ENCODE results near the gene SPAG7.
A peak's percentile ranks its signal among the peaks of the same experiment; 100 is the strongest.

The SPAG7 gene, protein sequence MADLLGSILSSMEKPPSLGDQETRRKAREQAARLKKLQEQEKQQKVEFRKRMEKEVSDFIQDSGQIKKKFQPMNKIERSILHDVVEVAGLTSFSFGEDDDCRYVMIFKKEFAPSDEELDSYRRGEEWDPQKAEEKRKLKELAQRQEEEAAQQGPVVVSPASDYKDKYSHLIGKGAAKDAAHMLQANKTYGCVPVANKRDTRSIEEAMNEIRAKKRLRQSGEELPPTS

DNA sequence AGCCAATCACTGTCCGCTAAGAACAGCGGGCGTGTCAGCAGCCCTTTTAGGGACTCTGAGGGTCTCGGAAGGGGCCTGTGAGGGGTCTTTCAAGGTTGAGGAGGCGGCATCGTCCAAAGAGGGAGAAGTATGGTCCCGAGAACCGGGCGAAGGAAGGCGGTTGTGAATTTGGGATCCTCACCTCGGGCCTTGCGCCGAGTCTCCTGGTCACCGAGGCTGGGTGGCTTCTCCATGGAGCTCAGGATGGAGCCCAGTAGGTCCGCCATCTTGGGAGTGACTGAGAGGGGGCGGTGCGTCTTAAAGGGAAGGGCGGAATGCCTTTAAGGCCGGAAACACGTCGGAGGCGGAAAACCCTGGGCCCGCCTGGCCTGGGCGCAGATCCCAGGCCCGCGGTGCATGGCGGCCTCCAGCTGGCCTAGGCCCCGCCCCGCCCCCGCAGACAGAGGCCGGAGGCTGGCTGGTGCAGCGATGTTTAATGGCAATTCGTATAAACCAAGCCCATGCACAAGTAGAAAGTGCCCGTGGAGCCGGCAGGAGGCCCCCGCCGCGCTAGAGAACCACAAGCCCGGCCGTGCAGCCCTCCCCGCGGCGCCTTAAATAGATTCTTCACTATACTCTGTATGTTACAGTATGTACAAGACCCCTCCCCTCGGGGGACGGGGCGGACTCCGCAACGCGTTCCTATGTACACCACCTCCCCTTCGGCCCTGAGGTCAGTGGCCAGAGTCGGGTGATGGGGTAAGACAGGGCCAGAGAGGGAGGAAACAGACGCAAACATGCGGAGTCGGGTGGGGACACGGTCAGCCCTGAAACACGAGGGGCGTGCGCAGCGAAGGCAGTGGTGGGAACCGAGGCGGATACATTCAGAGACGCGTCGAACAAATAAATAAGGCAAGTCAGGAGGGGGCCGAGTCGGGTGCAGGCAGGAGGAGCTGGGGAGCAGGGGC is at the start of gene SPAG7:
TSS of gene SPAG7 (minus strand) at position 279 of the 947 bp plus-strand sequence. CDS start at position 266, 13 bp downstream.
- DNase-seq = peak; percentile 97

DNA sequence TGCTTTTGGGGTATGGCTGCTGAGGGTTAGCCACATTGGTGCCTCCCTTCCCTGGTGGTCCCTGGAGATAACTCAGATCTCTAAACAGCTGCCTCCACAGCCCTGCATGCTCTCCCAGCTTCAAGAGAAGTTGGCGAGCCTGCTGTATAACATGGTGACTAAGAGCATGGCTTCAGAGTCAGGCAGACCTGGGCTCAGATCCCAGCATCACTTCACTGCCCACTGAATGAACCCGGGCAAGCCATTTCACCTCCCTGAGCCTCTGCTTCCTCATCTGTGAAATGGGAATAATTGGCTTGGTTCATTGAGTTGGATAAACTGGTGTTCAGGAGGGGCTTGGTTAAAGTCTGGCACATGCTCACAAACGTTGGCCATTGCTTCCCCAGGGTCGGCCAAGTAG is 46.7 kb upstream of the SPAG7 start:
- DNase-seq = no peak

DNA sequence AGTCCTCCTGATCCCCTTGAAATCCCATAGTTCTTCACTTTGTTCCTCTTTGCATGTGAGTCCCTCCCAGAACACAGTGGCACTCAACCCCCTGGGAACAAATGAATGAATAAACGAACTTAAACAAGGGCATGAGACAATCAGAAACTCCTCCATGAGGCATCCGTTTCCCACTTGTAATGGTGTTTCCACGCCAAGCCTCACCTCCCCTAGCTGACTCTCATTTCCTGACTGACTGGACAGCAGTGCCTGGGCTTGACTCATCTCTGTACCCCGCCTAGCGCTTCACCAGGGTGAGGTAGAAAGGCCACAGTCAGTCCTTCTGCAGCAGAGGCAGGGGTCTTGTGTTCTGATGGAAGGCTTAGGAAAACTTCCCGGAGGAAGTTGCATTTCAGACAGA is 44.3 kb upstream of the SPAG7 start:
- DNase-seq = no peak

DNA sequence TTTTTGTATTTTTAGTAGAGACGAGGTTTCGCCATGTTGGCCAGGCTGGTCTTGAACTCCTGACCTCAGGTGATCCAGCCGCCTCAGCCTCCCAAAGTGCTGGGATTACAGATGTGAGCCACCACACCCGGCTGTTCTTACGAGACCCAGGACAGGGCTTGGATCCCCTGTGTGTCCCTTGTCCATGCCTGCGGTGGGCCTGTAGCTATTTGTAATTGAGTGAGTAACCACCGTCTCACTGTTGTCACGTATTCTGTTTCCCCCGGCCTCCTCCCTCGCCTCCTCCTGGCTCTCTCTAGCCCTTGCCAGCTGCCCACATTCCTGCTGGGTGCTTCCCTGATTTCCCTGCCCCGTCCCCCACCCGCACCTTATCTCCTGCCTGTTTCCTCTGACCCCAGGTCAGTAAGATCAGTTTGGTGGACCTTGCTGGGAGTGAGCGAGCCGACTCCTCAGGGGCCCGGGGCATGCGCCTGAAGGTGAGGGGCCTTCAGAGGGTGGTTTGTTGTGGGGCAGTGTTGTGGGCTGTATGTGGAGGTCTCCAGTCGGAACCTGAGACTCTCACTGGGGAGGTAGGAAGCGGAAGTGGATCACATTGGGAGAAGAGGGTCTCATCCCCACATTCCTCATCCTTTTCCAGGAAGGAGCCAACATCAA is 35.7 kb upstream of the SPAG7 start:
- DNase-seq = no peak

DNA sequence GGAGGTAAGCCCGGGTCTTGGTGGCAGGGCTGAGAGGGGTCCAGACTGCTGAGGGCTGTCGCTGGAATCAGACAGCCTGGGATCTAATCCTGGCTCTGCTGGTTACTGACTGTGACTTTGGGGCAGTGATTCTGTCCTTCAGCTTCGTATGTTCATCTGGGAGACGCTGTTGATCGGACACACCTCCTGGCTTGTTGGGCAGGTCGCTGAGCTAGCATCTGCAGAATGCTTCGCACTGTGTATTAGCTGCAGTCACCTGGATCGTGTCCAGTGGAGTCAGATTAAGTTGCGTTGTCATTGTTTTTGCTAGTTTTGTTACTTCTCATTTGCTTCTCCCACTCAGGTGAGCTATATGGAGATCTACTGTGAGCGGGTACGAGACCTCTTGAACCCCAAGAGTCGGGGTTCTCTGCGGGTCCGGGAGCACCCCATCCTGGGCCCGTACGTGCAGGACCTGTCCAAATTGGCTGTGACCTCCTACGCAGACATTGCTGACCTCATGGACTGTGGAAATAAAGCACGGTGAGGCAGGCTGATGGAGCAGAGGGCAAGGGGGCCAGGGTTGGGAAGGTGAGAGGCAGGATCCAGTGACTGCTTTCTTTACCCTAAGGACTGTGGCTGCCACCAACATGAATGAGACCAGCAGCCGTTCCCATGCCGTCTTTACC is 34.6 kb upstream of the SPAG7 start:
- no peak for DNase-seq

DNA sequence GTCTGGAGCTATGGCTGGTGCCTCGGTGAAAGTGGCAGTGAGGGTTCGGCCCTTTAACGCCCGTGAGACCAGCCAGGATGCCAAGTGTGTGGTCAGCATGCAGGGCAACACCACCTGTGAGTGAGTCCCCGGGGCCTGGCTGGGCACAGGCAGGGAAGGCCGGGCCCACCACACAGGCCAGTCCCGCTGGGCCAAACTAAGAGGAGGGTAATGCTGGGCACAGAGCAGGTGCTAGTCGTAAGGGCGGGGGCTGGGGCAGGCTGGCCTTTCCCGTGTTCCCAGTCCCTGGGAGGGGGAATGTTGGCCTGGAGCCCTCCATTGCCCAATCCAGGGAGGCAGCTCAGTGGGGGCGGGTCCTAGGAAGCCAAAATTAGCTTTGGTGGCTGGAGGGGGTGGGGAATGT is 32.6 kb upstream of the SPAG7 start:
- no peak for DNase-seq

DNA sequence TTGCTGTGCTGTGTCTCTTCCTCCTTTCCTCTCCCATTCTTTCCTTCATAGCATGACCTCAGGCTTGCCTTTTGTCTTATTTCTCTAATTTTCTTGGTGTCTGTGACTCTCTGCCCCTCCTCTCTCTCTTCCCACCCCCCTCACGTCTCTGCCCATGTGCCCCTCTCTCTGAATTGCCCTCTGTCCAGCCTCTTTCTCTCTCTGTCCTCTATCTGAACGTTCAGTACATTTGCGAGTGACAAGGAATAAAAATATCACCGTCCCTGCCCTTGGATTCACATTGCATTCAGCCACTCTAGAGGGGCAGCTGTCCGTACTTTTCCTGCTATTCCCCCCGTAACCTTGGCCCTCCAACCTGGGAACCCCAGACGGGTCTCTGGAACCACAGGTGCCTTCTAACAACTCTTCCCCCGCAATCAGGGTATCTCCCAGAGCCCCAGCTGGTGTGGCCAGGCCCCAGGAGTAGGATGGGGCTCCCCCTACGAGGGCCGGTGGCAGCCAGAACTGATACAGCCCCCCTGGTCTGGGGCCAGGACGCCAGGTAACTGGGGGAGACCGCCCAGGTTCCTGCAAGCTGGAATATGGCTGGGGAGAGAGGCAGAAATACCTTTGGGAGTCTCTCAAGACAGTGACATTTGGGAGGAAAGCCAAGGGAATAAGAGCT is 31.9 kb upstream of the SPAG7 start:
- DNase-seq = no peak

DNA sequence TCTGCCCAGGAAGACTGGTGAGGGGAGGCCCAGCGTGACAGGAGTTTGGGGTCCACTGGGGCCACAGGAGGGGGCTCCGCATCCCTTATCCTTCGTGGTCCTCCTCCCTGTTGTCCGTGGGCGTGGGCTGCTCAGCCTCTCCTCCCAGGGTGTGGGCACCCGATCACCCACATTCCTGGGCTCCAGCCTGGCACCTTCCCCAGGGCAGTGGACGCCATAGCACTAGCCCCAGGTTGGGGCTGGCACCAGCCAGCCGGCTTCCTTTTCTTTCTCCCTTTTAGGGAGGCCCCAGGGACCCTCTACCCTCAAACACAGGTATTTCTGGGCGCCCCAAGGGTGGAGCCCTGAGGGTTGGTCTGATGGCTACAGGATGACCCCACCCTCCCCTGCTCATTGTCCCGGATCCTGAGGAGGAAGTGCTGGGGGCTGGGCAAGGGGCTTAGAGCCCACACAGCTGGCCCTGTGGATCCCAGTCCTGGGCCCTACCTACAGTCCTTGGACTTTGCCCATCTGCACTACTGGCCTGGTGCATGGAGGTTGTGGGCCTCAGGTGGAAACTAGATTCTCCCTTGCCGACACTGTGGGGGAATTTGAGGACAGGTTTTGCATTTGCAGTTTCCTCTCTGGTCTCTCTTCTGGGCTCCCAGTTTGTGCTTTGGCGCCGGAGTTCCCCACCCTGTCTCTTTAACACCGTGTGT is 31.3 kb upstream of the SPAG7 start:
- DNase-seq = no peak

DNA sequence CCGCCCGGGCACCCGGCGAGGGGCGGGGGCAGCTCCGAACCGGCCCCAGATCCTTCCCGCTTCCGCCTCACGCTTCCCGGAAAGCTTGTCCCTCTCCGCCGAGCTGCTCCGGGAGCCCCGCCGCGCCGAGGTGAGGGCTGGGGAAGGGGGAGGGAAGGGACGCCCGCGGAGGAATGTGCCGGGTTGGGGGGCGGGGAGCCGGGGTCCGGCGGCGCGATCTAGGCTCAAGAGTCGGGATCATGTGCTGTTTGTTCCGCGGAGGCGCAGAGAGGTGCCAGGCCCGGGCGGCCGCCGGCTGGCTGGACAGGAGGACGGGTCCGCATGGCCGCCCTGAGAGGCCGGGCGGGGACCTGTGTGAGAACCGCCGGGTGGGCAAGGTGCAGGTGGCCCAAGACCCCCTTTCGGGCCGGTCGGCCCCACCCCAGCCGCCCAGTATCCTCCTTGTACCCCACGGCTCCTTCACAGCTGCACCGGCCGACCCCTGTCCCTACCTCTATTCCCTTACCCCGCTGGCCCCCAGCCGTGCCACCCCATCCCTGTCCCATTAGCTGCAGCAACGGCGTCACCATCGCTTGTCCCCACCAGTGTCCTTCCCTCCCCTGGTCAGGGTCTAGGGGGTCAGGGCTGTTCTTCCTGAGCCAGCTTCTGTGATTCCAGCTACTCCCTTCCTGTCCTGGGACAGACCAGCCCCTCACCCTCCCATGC is 30.6 kb upstream of the SPAG7 start:
- DNase-seq = no peak

DNA sequence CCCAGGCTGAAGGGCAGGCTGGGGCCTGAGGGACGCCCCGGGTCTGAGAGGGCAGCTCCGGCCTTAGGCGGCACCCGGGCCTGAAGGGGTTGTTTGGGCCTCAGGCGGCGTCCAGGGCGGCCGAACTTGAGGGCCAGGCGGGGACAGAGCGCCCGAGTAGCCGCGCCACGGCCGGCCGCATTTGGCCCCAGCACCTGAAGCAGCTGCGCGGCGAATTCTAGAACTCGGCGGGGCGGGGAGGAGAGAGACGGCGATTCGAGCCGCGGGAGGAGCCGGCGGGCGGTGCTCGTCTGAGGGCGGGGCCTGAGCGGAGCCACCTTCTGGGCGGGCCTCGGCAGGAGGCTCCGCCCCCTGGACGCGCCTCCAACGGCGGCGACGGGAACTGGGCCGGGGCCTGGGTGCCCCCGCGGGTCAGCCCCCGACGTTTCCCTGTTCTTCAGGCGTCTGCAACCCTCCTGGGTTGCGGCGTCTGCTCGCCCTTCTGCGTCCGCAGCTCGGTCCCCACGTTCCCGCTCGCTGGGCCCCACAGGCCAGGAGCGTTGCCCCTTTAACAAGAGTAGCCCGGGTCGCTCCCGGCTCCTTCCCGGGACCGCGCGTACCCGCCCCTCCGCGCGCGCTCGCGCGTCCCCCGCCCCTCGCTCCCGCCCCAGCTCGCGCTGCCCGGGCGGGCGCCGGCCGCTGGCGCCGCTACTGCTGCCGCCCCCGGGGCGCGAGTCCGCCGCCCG is 29.8 kb upstream of the SPAG7 start, which contains the start of the genes INCA1 and KIF1C:
TSS of gene INCA1 (minus strand) at position 221 of the 725 bp plus-strand sequence. CDS start 3,085 bp downstream, outside the sequence.
TSS of gene KIF1C (plus strand) at position 649 of the 725 bp plus-strand sequence. CDS start 2,297 bp downstream, outside the sequence.
- peak; percentile 83 for DNase-seq

DNA sequence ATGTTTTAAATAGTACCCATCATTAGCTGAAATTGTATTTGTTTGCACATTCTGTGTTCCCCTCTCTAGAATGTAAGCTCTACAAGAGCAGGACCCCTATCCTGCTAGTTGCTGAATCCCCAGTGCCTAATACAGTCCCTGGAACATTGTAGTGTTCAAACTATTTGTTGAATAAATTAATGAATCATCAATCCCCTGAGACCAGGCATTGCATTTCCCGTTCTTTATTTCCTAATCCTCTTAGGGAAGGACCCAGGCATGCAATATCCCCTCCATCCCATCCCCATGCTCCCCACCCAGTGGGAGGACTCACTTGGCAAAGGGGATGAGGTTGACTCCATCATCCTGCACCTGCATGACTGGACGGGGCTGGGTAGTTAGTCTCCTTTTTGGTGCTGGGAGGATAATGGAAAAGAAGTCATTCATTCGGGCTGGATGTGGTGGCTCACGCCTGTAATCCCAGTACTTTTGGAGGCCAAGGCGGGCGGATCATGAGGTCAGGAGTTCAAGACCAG is 26.5 kb upstream of the SPAG7 start:
- no peak for DNase-seq

DNA sequence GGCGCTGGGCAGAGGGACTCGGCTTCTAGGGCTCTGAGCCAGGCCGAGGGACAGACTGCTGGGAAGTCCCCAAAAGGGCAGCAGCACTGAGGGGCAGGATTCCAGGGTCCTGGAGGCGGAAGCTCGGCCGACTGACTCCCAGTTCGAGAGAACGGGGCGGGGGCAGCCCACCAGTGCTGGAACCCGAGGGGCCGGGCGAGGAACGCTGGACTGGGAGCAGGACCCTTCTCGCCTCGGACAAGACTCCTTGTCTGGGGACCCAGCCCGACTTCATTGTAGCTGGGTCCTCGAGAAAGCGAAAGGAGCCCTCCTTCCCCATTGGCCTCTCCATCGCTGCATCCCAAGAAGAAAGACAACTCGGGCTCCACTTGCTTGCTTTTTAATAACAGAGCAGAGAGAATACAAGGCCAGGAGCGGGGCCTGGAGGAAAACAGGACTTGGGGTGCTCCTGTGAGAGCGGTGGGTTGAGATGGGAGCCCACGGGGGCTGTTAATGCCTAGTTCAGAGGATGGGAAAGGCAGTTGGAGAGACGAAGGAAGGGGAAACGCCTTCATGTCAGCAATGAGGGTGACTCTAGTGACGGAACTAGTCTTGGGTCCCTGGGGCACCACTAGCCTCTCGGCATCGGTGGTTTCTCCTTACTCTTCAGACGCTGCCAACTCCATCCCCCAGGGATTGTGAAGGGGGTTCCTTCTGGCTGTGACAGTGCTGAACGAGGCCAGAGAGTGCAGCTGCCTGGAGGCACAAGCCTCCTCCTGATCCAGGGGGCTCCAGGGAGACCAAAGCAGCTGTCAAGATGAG is 20.4 kb upstream of the SPAG7 start:
- DNase-seq = no peak

DNA sequence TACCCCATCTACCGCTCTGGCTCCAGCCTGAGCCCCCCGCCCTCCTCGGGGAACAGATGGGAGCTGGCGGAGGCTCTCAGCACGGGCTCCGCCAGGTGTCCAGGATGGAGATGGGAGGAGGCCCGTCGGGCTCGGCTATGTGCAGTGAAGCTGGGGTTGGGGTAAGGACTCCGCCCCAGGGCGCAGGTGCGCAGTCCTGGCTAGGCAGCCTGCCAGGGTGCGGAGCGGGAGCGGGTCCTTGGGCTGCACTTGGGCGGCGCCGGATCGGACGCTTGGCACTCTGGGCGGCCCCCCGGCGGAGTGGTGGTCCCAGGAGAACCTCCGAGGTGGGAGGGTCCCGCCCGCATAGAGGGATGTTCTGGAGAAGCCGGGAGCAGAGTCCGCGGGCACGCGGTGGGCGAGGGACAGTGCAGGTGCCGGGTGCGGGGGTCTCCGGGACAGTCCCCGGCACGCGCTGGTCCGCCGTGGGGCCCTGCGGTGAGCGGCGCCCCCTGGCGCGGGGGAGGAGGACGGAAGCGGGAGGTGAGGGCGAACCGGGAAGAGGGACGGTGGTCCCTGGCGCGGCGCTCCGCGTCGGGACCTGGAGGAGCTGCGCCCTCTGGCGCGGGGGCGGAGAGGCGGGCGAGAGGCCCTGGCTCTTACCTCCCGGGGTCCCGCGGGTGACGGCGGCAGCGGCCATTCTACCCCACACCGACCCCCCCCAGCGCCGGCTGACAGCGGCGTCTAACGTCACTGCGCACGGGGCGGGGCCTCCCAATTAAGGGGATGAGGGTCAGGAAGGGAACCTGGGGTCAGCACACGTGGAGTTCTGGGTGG is 19.5 kb upstream of the SPAG7 start, which contains the start of gene CAMTA2:
TSS of gene CAMTA2 (minus strand) at position 725 of the 816 bp plus-strand sequence. CDS start 1,453 bp downstream, outside the sequence.
- DNase-seq = peak; percentile 66

DNA sequence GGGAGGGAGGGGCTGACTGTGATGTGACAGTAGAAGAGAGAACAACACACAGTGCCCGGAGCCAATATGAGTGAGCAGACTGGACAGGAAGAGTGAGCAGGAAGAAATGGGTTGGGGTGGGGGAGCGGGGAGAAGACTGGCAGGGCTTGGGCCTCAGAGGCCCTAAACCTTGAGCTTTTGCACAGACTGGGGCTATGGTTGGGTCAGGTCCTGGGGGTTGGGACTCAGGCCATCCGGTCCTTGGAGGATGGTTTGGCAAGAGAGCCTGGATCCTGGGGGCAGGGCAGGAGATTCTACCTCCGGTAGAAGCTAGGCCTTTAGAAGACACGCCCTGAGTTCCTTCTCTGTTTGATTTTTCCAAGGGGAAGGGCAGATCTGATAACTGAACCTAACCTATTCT is 18.8 kb upstream of the SPAG7 start:
- no peak for DNase-seq

DNA sequence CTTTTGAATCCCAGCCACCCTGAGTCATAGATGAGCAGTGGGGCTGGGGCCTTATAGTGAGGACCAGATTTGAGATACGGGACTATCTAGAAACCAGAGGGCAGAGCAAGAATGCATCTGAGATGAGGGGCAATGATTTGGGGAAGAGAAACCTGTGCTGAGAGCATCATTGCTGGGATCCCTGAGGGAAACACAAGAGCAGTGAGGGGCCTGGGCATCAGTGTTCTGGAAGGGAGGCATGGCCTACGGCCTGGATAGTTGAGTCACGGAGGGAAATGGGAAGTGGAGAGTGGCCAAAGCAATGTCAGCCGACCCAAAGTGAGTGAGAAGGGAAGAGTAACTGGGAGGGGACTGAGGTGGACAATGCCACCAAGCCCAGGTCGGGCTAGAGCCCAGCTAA is 14.7 kb upstream of the SPAG7 start:
- DNase-seq = no peak

DNA sequence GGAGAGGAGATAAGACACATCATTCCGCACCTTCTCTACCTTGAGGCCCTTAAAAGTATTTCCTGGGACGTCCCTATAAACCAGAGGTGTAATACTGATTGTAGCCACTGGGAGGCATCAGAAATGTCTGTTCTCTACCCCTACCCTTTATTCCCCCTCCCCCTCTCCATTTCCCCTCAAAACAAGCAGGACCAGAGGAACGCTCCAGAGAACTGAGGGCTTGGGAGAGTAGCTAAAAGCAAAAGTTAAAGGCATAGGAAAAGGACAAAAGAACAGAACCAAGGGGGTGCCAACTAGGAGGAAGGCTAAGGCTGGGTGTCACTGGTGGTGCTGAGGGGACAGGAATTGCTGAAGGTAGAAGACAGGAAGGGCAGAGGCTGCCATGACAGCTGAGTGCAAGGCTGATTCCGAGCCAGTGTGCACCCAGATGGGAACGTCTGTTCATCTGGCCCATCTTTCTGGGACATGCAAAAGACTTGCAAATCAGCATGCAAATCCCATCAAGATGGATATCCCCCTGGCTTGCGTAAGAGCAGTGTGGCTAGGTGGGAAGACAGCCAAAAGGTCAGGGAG is 13.1 kb upstream of the SPAG7 start:
- peak; percentile 76 for DNase-seq

DNA sequence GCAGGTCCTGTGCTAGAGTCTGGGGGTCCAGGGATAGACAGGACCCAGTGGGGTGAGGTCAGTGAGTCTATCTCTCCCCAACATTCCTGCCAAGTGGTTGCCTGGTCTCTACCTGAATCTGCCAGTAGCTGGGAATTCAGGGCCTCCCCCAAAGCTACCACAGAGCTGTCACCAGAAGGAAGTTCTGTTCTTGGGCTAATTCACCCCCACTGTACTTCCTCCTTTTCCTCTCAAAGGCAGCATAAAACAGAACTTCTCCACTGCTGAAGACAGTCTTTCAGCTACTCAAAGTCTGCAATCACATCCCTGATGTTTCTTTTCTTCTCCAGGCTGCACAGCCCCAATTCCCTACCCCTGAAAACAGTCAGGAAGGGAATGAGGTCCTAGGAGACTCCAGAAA is 11.1 kb upstream of the SPAG7 start:
- no peak for DNase-seq

Measured in NCI-H1694 treated with DMSO at 0.1 percent for 48 hours (cell line).